WTC11 (cell line): ENCODE data around the gene NFATC2. TPM values are rescaled to one million over a fixed set of nuclear protein-coding genes. Genes with fewer than 3 reads are reported as not detected.
"Not testable (repeated sequence)": the region's sequence is repeated elsewhere in the genome, so short reads cannot be mapped to it uniquely, and the experiment has no call there.

ENCODE experiments used
- ATAC-seq: fragments of 200-7000 bp; cut with Tn5 transposase; 2 replicates; pipeline ENCODE4 v1.10.0; 2021; ENCODE audit warnings: mild to moderate bottlenecking, moderate library complexity
- CTCF ChIA-PET: fragments of 300-600 bp; sonication (Branson Sonifier 250); formaldehyde crosslinking; loops from one replicate; lab custom pipeline; 2021; ENCODE audit warnings: antibody characterized with exemption; lab: Charles Lee
- POLR2A ChIA-PET: fragments of 350-600 bp; sonication (Branson Sonifier 250); formaldehyde crosslinking; loops from one replicate; lab custom pipeline; 2021; ENCODE audit warnings: antibody characterized with exemption; lab: Charles Lee
- DNase-seq: peaks from one replicate; pipeline ENCODE4 v3.0.0; 2021; ENCODE audit warnings: low spot score
- H3K27ac Mint-ChIP-seq: 2 replicates; pipeline ENCODE4 v1.8.0; 2021; ENCODE audit warnings: mixed read lengths
- H3K27me3 Mint-ChIP-seq: 2 replicates; pipeline ENCODE4 v1.8.0; 2021; ENCODE audit warnings: low read depth, mild to moderate bottlenecking, moderate library complexity, mixed read lengths
- H3K36me3 Mint-ChIP-seq: 2 replicates; pipeline ENCODE4 v1.8.0; 2021; ENCODE audit warnings: mixed read lengths
- H3K4me1 Mint-ChIP-seq: 2 replicates; pipeline ENCODE4 v1.8.0; 2022; ENCODE audit warnings: mixed read lengths
- H3K4me3 Mint-ChIP-seq: 2 replicates; pipeline ENCODE4 v1.8.0; 2021; ENCODE audit warnings: mild to moderate bottlenecking, moderate library complexity, mixed read lengths
- H3K9me3 Mint-ChIP-seq: 2 replicates; pipeline ENCODE4 v1.8.0; 2021; ENCODE audit warnings: mixed read lengths
- ATF1 ChIP-seq: sonication (generic); formaldehyde crosslinking; IDR thresholded peaks from 2 replicates; pipeline ENCODE4 v1.8.1; 2023; ENCODE audit warnings: mild to moderate bottlenecking, moderate library complexity, missing genetic modification reagents
- GABPB1 ChIP-seq: sonication (generic); formaldehyde crosslinking; IDR thresholded peaks from 2 replicates; pipeline ENCODE4 v1.8.1; 2023; ENCODE audit warnings: mild to moderate bottlenecking, missing genetic modification reagents
- HMGXB4 ChIP-seq: sonication (generic); formaldehyde crosslinking; IDR thresholded peaks from 2 replicates; pipeline ENCODE4 v1.8.1; 2023; ENCODE audit warnings: mild to moderate bottlenecking, moderate library complexity, missing genetic modification reagents
- IRF2 ChIP-seq: sonication (generic); formaldehyde crosslinking; IDR thresholded peaks from 2 replicates; pipeline ENCODE4 v1.8.0; 2022; ENCODE audit warnings: low read depth, missing genetic modification reagents, borderline replicate concordance
- PREB ChIP-seq: sonication (generic); formaldehyde crosslinking; IDR thresholded peaks from 2 replicates; pipeline ENCODE4 v1.8.1; 2022; ENCODE audit warnings: mild to moderate bottlenecking, missing genetic modification reagents, moderate library complexity, borderline replicate concordance
- TEAD1 ChIP-seq: sonication (generic); formaldehyde crosslinking; IDR thresholded peaks from 2 replicates; pipeline ENCODE4 v1.8.0; 2022; ENCODE audit warnings: mild to moderate bottlenecking, missing genetic modification reagents
- TEAD4 ChIP-seq: sonication (generic); formaldehyde crosslinking; IDR thresholded peaks from 2 replicates; pipeline ENCODE4 v1.8.0; 2022; ENCODE audit warnings: mild to moderate bottlenecking, missing genetic modification reagents
- ZNF416 ChIP-seq: fragments of 250-450 bp; sonication (Bioruptor Pico); IDR thresholded peaks from 2 replicates; pipeline ENCODE4 v1.9.0; 2021; ENCODE audit warnings: mild to moderate bottlenecking, inconsistent platforms
- ZNF425 ChIP-seq: fragments of 250-450 bp; sonication (Bioruptor Pico); conservative IDR thresholded peaks from 2 replicates; pipeline ENCODE4 v1.9.0; 2021; ENCODE audit warnings: mild to moderate bottlenecking
- ZNF532 ChIP-seq: fragments of 250-450 bp; sonication (Bioruptor Pico); IDR thresholded peaks from 2 replicates; pipeline ENCODE4 v1.9.0; 2021; ENCODE audit warnings: mild to moderate bottlenecking, borderline replicate concordance
- total RNA-seq: library from RNA; stranded (reverse); gene quantifications from 3 replicates; pipeline ENCODE4 v1.2.3, GENCODE V29; 2021
- TF ChIP-seq, protein P1 (sequence below): sonication (generic); formaldehyde crosslinking; IDR thresholded peaks from 2 replicates; pipeline ENCODE4 v1.8.1; 2023; ENCODE audit warnings: mild to moderate bottlenecking, missing genetic modification reagents

Gene NFATC2
- total RNA-seq, 1 experiment from 2014 or later = 1.7 TPM

DNA sequence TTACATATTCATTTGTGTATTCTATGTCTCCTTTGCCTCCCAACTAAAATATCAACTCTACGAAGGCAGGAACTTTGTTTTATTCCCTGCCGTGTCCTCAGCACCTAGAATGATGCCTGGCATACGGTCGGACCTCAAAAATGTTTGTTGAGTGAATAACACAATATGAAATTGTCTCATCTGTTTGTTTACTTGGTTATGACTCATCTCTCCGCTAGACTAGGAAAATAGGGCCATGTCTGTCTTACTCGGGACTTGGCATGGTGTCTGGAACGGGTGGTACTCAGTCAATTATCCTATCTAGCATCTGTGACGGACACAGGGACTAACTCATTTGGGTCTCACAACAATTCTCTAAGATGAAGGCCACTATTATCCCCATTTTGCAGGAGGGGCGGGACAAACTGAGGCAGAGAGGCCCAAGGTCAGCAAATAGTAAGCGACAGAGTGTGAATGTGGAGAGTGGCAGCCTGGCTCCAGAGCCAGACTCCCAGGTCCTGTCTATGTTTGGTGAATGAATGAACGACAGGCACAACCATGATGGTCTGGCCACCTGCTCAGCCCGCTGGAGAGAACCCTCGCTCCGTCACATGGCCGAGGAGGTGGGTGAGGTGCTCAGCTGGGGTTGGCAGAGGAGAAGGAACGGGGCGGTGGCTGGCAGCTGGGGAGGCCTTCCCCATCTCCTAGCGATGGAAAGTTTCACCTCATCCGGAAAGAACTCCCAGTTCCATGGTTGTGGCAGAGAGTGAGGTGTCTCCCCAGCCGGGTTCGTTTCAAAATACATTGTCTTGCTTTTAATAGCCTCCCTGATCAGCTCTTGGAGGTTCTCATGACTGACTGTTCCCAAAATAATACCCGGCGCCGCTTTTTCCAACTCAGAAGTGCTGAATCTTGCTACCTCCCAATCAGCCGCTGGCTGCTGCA lies 27.6 kb upstream of the NFATC2 start (continued):
- no peak for TF ChIP-seq HMGXB4
- TF ChIP-seq ZNF416 (CRISPR knock-in tag) = no peak
- no peak for TF ChIP-seq ZNF425
- TF ChIP-seq TEAD1 = no peak

- H3K4me3 Mint-ChIP-seq, DNase-seq, H3K9me3 Mint-ChIP-seq, POLR2A ChIA-PET, H3K27ac Mint-ChIP-seq, CTCF ChIA-PET, H3K4me1 Mint-ChIP-seq, ATAC-seq, H3K36me3 Mint-ChIP-seq: not testable (repeated sequence)
- peaks cover 11% of the 10 kb centered on the region for H3K27me3 Mint-ChIP-seq
These were observed 26.0 kb upstream of the NFATC2 start for GRCh38 chr20:51568533-51568932.

GRCh38 chr20:51567622-51568021 lies 25.1 kb upstream of the NFATC2 start:
- Mint-ChIP-seq H3K27me3 (peaks cover 20% of the 10 kb centered on the region), H3K4me3 (no peak overlapping the region), H3K27ac (no peak overlapping the region), H3K36me3 (no peaks in the 10 kb centered on the region), H3K9me3 (peaks cover 9% of the 10 kb centered on the region), H3K4me1 (peaks cover 12% of the 10 kb centered on the region)
- CTCF ChIA-PET = interaction anchor here (1.4 kb wide), 1 partner anchor 11 kb away, joined by 3 read pairs; no protein-coding TSS in a partner anchor
- no peak for ATAC-seq
- TF ChIP-seq IRF2 (CRISPR knock-in tag) (no peak), ATF1 (no peak), GABPB1 (CRISPR knock-in tag) (no peak), ZNF532 (CRISPR knock-in tag) (no peak), ZNF425 (no peak), PREB (CRISPR knock-in tag) (no peak), TEAD4 (CRISPR knock-in tag) (no peak)
- TF ChIP-seq, protein P1, sequence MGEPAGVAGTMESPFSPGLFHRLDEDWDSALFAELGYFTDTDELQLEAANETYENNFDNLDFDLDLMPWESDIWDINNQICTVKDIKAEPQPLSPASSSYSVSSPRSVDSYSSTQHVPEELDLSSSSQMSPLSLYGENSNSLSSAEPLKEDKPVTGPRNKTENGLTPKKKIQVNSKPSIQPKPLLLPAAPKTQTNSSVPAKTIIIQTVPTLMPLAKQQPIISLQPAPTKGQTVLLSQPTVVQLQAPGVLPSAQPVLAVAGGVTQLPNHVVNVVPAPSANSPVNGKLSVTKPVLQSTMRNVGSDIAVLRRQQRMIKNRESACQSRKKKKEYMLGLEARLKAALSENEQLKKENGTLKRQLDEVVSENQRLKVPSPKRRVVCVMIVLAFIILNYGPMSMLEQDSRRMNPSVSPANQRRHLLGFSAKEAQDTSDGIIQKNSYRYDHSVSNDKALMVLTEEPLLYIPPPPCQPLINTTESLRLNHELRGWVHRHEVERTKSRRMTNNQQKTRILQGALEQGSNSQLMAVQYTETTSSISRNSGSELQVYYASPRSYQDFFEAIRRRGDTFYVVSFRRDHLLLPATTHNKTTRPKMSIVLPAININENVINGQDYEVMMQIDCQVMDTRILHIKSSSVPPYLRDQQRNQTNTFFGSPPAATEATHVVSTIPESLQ = no peak
- no peak for DNase-seq
- POLR2A ChIA-PET = no interaction called here
